Mononuclear cell (primary cell): ENCODE measurements around the gene SLC6A16. TPM values are rescaled to one million over a fixed set of nuclear protein-coding genes. Genes with fewer than 3 reads are reported as not detected.
A peak's percentile ranks its signal among the peaks of the same experiment; 100 is the strongest.
"Not testable (repeated sequence)": the region's sequence is repeated elsewhere in the genome, so short reads cannot be mapped to it uniquely, and the experiment has no call there.

Source experiments
- H3K27me3 ChIP-seq: 2 replicates; pipeline ENCODE4 v1.6.0; 2011; ENCODE audit warnings: low read length, control low read depth; ENCODE audit not compliant: insufficient read depth
- H3K4me1 ChIP-seq: 2 replicates; pipeline ENCODE4 v1.5.1; 2011; ENCODE audit warnings: mild to moderate bottlenecking, low read length, control low read depth; ENCODE audit not compliant: insufficient read depth
- H3K4me3 ChIP-seq: 2 replicates; pipeline ENCODE4 v1.5.1; 2011; ENCODE audit warnings: mild to moderate bottlenecking, low read length, moderate library complexity
- H3K9me3 ChIP-seq: 2 replicates; pipeline ENCODE4 v1.5.1; 2011; ENCODE audit warnings: low read depth, mild to moderate bottlenecking, control low read depth, low read length
- total RNA-seq: library from RNA; depleted of rRNA; stranded (reverse); fragments of >200 nt; gene quantifications from one replicate; pipeline ENCODE4 v1.2.3, GENCODE V29; 2012

Gene SLC6A16
- total RNA-seq, 1 donor = 0.73 TPM

DNA sequence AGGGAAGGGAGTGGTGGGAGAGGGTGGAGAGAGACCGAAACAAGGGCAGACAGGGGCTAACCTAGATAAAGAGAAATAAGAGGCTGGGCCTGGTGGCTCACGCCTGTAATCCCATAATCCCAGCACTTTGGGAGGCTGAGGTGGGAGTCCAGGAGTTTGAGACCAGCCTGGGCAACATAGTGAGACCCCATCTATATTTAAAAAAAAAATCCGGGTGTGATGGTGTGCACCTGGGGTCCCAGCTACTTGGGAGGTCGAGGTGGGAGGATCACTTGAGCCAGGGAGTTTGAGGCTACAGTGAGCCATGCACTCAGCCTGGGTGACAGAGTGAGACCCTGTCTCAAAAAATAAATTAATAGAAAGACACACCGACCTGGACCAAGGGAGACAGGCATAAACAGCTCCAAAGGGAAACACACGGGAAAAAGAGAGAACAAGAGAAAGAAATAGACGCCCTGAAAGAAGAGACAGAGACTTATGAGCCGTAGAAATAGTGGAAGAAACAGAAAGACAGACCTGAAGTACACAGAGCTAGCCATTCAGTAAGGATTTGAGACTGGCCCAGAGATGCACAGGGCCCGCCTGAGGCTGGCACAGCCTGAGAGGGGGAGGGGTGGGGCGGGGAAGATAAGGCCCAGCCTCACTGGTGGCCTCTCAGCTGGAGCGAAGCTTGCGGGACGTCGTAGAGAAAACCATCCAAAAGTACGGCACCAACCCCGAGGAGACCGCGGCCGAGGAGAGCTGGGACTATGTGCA lies 12.5 kb upstream of the SLC6A16 start:
- no peaks in the 10 kb centered on the region for H3K9me3 ChIP-seq
- no peaks in the 10 kb centered on the region for H3K27me3 ChIP-seq
- H3K4me1 ChIP-seq = peaks cover 74% of the 10 kb centered on the region
- H3K4me3 ChIP-seq = peak overlapping the region; percentile 90

- no peaks in the 10 kb centered on the region for H3K9me3 ChIP-seq
- H3K27me3 ChIP-seq = no peaks in the 10 kb centered on the region
- peaks cover 81% of the 10 kb centered on the region for H3K4me1 ChIP-seq
- peak overlapping the region; percentile 90 for H3K4me3 ChIP-seq
Measured at GRCh38 chr19:49336482-49337266, 11.7 kb upstream of the SLC6A16 start.

DNA sequence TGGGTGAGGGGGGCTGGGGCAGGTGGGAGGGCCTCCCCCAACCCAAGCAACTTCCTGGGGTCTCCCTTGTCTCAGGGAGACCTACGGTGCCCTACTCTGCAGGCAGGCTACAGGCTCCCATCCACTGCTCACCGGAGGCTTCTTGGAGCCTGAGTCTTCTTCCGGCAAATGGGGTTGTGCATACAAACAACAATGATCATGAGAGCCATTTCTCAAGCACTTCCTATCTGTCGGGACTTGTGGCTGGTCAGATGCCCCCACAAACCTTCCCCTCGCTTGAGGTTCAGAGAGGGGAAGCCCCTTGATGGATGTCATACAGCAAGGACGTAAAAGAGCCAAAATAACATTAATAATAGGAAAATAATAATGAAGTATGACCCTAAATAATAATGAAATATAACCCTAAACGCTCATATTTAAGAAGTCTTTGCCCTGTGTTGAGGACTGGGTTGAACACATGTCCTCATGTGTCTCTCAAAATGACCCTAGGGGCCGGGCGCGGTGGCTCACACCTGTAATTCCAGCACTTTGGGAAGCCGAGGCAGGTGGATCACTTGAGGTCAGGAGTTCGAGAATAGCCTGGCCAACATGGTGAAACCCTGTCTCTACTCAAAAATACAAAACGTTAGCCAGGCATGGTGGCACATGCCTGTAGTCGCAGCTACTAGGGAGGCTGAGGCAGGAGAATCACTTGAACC lies 10.9 kb upstream of the SLC6A16 start:
- Histone ChIP-seq H3K4me1 (peaks cover 87% of the 10 kb centered on the region), H3K27me3 (no peaks in the 10 kb centered on the region), H3K9me3 (no peaks in the 10 kb centered on the region), H3K4me3 (peak overlapping the region; percentile 90)

GRCh38 chr19:49335071-49335783 lies 10.2 kb upstream of the SLC6A16 start, which contains the start of gene CD37:
Gene CD37, plus strand, starts transcription at chr19:49335406. Its CDS starts 135 bp downstream, at chr19:49335541.
- Histone ChIP-seq H3K9me3 (no peaks in the 10 kb centered on the region), H3K4me1 (peaks cover 81% of the 10 kb centered on the region), H3K27me3 (no peaks in the 10 kb centered on the region), H3K4me3 (peak within 1 kb of the TSS; percentile 90)

DNA sequence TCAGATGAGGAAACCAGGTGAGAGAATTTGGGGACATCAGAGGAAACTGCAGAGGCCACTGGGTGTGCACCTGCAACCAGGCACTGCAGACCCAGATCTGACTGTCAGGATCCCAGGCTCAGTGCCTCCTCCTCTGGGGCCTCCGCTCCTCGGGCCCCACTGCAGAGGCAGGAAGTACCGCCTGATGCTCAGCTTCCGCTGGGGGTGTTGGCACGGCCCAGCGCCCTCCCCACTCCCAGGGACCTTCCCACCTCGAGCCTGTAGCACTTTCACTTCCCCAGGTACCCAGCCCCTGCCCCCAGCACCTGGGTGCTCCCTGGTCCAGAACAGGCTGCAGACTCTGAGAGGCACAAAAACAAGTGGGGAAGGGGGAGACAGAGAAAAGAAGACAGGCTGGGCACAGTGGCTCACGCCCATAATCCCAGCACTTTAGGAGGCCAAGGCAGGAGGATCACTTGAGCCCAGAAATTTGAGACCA lies 8.9 kb upstream of the SLC6A16 start:
- H3K4me1 ChIP-seq = peaks cover 76% of the 10 kb centered on the region
- H3K4me3 ChIP-seq = no peak overlapping the region
- H3K27me3 ChIP-seq = no peaks in the 10 kb centered on the region
- no peaks in the 10 kb centered on the region for H3K9me3 ChIP-seq

GRCh38 chr19:49333418-49333805 lies 8.4 kb upstream of the SLC6A16 start:
- no peaks in the 10 kb centered on the region for H3K9me3 ChIP-seq
- H3K4me1 ChIP-seq = peaks cover 74% of the 10 kb centered on the region
- no peak overlapping the region for H3K4me3 ChIP-seq
- no peaks in the 10 kb centered on the region for H3K27me3 ChIP-seq

DNA sequence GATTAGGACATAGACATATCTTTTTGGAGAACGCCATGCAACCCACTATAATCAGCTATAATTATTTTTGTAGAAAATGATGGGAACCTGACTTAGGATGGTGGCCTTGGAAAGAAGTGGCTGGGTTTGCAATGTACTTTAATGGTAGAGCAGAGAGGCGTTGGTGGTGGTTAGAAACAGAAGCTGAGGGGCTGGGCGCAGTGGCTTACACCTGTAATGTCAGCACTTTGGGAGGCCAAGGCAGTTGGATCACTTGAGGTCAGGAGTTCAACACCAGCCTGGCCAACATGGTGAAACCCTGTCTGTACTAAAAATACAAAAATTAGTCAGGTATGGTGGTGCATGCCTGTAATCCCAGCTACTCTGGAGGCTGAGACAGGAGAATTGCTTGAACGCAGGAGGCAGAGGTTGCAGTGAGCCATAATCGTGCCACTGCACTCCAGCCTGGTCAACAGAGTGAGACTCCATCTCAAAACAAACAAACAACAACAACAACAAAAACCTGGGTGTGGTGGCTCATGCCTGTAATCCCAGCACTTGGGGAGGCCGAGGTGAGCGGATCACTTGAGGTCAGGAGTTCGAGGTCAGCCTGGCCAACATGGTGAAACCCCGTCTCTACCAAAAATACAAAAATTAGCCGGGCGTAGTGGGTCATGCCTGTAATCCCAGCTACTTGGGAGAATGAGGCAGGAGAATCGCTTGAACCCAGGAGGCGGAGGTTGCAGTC lies 7.9 kb upstream of the SLC6A16 start:
- not testable (repeated sequence) for H3K9me3 ChIP-seq, H3K4me3 ChIP-seq, H3K27me3 ChIP-seq
- peaks cover 74% of the 10 kb centered on the region for H3K4me1 ChIP-seq

- Histone ChIP-seq H3K4me1 (peaks cover 73% of the 10 kb centered on the region), H3K4me3 (no peak overlapping the region)
Measured at GRCh38 chr19:49331616-49332055, 6.6 kb upstream of the SLC6A16 start.

DNA sequence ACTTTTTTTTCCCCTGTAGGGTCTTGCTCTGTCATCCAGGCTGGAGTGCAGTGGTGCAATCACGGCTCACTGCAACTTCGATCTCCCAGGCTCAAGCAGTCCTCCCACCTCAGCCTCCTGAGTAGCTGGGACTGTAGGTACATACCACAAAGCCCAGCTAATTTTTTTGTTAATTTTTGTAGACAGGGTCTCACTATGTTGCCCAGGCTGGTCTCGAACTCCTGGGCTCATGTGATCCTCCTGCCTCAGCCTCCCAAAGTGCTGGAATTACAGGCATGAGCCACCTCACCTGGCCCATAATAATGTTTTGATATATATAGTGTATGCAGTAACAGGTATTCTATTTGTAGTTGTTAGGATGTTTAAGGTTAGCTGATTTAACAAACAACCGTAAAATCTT lies 6.2 kb upstream of the SLC6A16 start:
- H3K4me3 ChIP-seq, H3K9me3 ChIP-seq, H3K27me3 ChIP-seq: not testable (repeated sequence)
- peaks cover 73% of the 10 kb centered on the region for H3K4me1 ChIP-seq

More at GRCh38 chr19:49331616-49332055, 6.6 kb upstream of the SLC6A16 start:
- Histone ChIP-seq H3K27me3 (no peaks in the 10 kb centered on the region), H3K9me3 (no peaks in the 10 kb centered on the region)

DNA sequence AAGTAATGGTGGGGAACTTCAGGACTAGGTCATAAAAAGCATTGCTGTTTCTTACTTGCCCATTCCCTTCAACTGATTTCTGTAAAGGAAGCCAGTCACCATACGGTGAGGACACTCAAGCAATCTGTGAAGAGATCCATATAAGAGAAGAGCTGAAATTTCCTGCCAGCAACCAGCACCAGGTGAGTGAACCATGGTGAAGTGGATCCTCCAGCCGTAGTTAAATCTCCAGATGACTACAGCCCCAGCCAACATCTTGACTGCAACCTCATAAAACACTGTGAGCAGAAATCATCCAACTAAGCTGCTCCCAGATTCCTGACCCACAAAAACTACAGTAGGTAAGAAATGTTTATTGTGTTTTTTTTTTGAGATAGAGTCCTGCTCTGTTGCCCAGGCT lies 3.8 kb upstream of the SLC6A16 start:
- Histone ChIP-seq H3K9me3 (no peaks in the 10 kb centered on the region), H3K4me1 (peaks cover 67% of the 10 kb centered on the region), H3K4me3 (no peak overlapping the region)

GRCh38 chr19:49327878-49328544 lies 3.0 kb upstream of the SLC6A16 start:
- Histone ChIP-seq H3K4me3 (no peak overlapping the region), H3K9me3 (peaks cover 2% of the 10 kb centered on the region), H3K27me3 (no peaks in the 10 kb centered on the region), H3K4me1 (peaks cover 60% of the 10 kb centered on the region)

More for the DNA sequence above, 3.8 kb upstream of the SLC6A16 start:
- H3K27me3 ChIP-seq = no peaks in the 10 kb centered on the region

DNA sequence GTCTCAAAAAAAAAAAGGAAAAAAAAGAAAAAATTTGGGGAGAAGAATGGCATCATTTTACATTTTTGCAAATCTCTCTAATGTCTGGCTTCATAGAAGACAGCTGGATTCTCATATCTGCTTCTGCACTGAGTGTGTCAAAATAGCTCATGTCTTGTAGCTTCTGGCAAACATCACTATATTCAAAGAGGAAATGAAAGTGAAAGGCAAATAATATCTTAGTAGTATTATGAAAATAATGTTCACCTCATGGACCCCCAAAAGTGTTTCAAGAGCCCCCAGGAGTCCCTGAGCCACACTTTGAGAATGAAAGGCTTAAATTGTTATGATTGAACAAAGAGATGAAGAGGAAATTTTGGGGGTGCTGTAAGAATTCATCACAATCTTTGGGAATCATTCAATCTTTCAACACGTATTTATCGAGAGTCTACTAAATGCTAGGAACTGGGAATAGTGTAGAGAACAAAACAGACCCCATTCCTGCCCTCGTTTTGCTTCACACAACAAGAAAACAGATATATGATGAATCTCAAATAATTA lies 1.2 kb upstream of the SLC6A16 start:
- no peak overlapping the region for H3K4me3 ChIP-seq
- H3K9me3 ChIP-seq = peaks cover 4% of the 10 kb centered on the region
- H3K4me1 ChIP-seq = peaks cover 42% of the 10 kb centered on the region
- no peaks in the 10 kb centered on the region for H3K27me3 ChIP-seq

DNA sequence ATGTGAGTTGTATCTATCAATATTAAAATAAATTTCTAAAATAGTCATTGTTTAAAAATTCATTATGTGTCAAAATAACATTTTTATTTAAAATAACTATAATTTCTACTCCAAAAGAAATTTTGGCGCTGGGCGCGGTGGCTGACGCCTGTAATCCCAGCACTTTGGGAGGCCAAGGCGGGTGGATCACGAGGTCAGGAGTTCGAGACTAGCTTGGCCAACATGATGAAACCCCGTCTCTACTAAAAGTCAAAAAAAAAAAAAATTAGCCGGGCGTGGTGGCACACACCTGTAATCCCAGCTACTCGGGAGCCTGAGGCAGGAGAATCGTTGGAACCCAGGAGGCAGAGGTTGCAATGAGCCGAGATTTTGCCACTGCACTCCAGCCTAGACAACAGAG lies 765 bp upstream of the SLC6A16 start:
- not testable (repeated sequence) for H3K27me3 ChIP-seq, H3K4me3 ChIP-seq, H3K9me3 ChIP-seq
- H3K4me1 ChIP-seq = peaks cover 39% of the 10 kb centered on the region
